Measurements from ENCODE around the gene FAM83D.
A peak's percentile ranks its signal among the peaks of the same experiment; 100 is the strongest.
"Not testable (repeated sequence)": the region's sequence is repeated elsewhere in the genome, so short reads cannot be mapped to it uniquely, and the experiment has no call there.

FAM83D gene

GRCh38 chr20:38935967-38936407, 9.8 kb downstream of the FAM83D start:
- no peak for DNase-seq

- DNase-seq, result no peak
These were observed 10.8 kb downstream of the FAM83D start for GRCh38 chr20:38937000-38937399.

GRCh38 chr20:38937978-38938473, 11.8 kb downstream of the FAM83D start:
- no peak for DNase-seq

GRCh38 chr20:38939686-38940085, 13.5 kb downstream of the FAM83D start:
- DNase-seq, result no peak

GRCh38 chr20:38940644-38941043, 14.4 kb downstream of the FAM83D start:
- DNase-seq, result no peak

- no peak for DNase-seq
These were observed 15.6 kb downstream of the FAM83D start for GRCh38 chr20:38941726-38942389.

GRCh38 chr20:38945012-38945411, 18.8 kb downstream of the FAM83D start:
- DNase-seq, result no peak

- DNase-seq, result no peak
These were observed 20.6 kb downstream of the FAM83D start for GRCh38 chr20:38946836-38947235.

GRCh38 chr20:38947931-38948362, 21.7 kb downstream of the FAM83D start:
- no peak for DNase-seq

- DNase-seq, result no peak
These were observed 24.0 kb downstream of the FAM83D start for GRCh38 chr20:38950254-38950653.

GRCh38 chr20:38951611-38952010, 25.4 kb downstream of the FAM83D start:
- DNase-seq, result no peak

GRCh38 chr20:38952153-38952552, 25.9 kb downstream of the FAM83D start:
- DNase-seq, result no peak

- DNase-seq, result no peak
These were observed 27.6 kb downstream of the FAM83D start for GRCh38 chr20:38953630-38954340.

- no peak for DNase-seq
These were observed 31.1 kb downstream of the FAM83D start for GRCh38 chr20:38957235-38957876.

- no peak for DNase-seq
These were observed 31.8 kb downstream of the FAM83D start for GRCh38 chr20:38957915-38958485.

GRCh38 chr20:38960187-38960687, 34.0 kb downstream of the FAM83D start:
- not testable (repeated sequence) for DNase-seq

- DNase-seq, result peak in 1 of 2 experiments; percentile 48
These were observed 35.4 kb downstream of the FAM83D start for GRCh38 chr20:38961530-38962043.

- DNase-seq, result peak; percentile 93 to 99
These were observed 36.1 kb downstream of the FAM83D start, which contains the start of gene DHX35 for GRCh38 chr20:38962044-38962927. Gene DHX35, plus strand, starts transcription at chr20:38962344. Its CDS starts 24 bp downstream, at chr20:38962368.

GRCh38 chr20:38962928-38963401, 36.7 kb downstream of the FAM83D start:
- no peak for DNase-seq

GRCh38 chr20:38963745-38964144, 37.5 kb downstream of the FAM83D start:
- DNase-seq, result no peak

GRCh38 chr20:38965264-38965663, 39.0 kb downstream of the FAM83D start:
- no peak for DNase-seq

GRCh38 chr20:38968090-38968489, 41.9 kb downstream of the FAM83D start:
- DNase-seq, result no peak

Measured in NCI-H526 (cell line).